SH-SY5Y (cell line): ENCODE results near the gene DCAF15.

Experiments
- GATA2 ChIP-seq: IDR thresholded peaks from 2 replicates; pipeline ENCODE4 v1.6.1; 2011; ENCODE audit warnings: mild to moderate bottlenecking, low read depth, low read length
- GATA3 ChIP-seq: IDR thresholded peaks from 2 replicates; pipeline ENCODE4 v1.6.1; 2011; ENCODE audit warnings: low read depth, mild to moderate bottlenecking, low read length, moderate library complexity

Gene DCAF15

GRCh38 chr19:13984186-13984585, 31.9 kb downstream of the DCAF15 start:
- TF ChIP-seq GATA2 (peak; percentile 53), GATA3 (no peak)

- no peak for TF ChIP-seq GATA2
These were observed 32.8 kb downstream of the DCAF15 start for GRCh38 chr19:13984875-13985741.

- no peak for TF ChIP-seq GATA2
- no peak for TF ChIP-seq GATA3
These were observed 33.5 kb downstream of the DCAF15 start for GRCh38 chr19:13985771-13986347.

- TF ChIP-seq GATA3 = no peak
- 0 out of 2 replicates have a peak, but pooled peaks have one; percentile 26 for TF ChIP-seq GATA2
These were observed 34.1 kb downstream of the DCAF15 start for GRCh38 chr19:13986348-13986904.

- TF ChIP-seq GATA3 = no peak
- no peak for TF ChIP-seq GATA2
These were observed 35.0 kb downstream of the DCAF15 start for GRCh38 chr19:13987101-13987890.

- TF ChIP-seq GATA2 = no peak
- TF ChIP-seq GATA3 = no peak
These were observed 37.2 kb downstream of the DCAF15 start for GRCh38 chr19:13989487-13989886.

GRCh38 chr19:13990085-13990484, 37.8 kb downstream of the DCAF15 start:
- no peak for TF ChIP-seq GATA3
- no peak for TF ChIP-seq GATA2

GRCh38 chr19:13992025-13992424, 39.7 kb downstream of the DCAF15 start:
- TF ChIP-seq GATA2 = no peak

GRCh38 chr19:13993590-13994300, 41.4 kb downstream of the DCAF15 start:
- TF ChIP-seq GATA3 = no peak

- no peak for TF ChIP-seq GATA2
- TF ChIP-seq GATA3 = no peak
These were observed 42.9 kb downstream of the DCAF15 start for GRCh38 chr19:13995017-13995728.

- TF ChIP-seq GATA3 (no peak), GATA2 (no peak)
These were observed 43.8 kb downstream of the DCAF15 start for GRCh38 chr19:13995878-13996765.

- TF ChIP-seq GATA3 = no peak
- no peak for TF ChIP-seq GATA2
These were observed 44.8 kb downstream of the DCAF15 start for GRCh38 chr19:13996928-13997630.

GRCh38 chr19:13997631-13997962, 45.3 kb downstream of the DCAF15 start:
- TF ChIP-seq GATA2 = no peak
- no peak for TF ChIP-seq GATA3
